Measurements from ENCODE around the gene KEAP1.

KEAP1 gene

DNA sequence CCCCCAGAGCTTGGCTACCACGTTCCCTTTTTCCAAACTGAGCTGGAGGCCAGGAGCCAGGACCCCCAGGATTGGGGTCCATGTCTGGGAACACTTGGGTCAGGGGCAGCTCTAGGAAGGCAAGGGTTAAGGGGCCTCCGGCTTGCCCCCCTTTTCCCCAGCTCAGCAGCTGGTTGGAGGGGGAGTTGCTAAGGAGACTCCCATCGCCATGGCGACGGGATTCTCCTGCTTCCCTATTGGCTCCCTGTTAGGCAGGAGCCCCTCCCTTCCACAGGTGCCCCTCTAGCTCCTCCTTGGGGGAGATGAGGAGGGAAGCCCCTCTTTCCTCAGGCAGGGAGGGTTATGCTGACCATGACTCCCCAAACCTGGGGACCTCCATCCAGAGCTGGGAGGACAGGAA is 48.9 kb downstream of the KEAP1 start:
- TF ChIP-seq, protein P1, sequence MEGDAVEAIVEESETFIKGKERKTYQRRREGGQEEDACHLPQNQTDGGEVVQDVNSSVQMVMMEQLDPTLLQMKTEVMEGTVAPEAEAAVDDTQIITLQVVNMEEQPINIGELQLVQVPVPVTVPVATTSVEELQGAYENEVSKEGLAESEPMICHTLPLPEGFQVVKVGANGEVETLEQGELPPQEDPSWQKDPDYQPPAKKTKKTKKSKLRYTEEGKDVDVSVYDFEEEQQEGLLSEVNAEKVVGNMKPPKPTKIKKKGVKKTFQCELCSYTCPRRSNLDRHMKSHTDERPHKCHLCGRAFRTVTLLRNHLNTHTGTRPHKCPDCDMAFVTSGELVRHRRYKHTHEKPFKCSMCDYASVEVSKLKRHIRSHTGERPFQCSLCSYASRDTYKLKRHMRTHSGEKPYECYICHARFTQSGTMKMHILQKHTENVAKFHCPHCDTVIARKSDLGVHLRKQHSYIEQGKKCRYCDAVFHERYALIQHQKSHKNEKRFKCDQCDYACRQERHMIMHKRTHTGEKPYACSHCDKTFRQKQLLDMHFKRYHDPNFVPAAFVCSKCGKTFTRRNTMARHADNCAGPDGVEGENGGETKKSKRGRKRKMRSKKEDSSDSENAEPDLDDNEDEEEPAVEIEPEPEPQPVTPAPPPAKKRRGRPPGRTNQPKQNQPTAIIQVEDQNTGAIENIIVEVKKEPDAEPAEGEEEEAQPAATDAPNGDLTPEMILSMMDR (IDR thresholded peaks at IDR 0.05) = no peak
- DNase-seq (ENCODE audit: low spot score) = no peak
- no peak overlapping the region for H3K4me3 ChIP-seq
- H3K27ac ChIP-seq = no peak overlapping the region

DNA sequence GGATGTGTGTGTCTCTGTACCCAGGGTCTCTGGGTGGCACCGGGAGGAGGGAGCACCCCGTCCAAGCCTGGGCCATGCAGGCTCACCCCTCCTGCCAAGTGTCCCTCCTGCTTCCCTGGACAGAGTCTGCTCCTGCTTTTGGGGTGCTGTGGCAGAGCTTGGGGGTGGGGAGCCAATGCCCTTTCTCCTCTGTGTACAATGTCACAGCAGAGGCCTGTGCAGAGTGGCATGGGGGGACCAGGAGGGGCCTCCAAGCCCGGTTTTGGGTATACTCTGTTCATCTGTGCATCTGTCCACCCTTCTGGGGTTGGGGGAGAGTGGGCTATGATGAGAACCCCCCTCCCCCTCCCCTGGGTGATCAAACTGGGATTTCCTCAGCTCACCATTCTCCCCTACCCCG is 49.3 kb downstream of the KEAP1 start:
- H3K27ac ChIP-seq = no peak overlapping the region
- no peak overlapping the region for H3K4me3 ChIP-seq
- no peak for DNase-seq (ENCODE audit: low spot score)
- TF ChIP-seq, protein P1 (IDR thresholded peaks at IDR 0.05) = no peak

DNA sequence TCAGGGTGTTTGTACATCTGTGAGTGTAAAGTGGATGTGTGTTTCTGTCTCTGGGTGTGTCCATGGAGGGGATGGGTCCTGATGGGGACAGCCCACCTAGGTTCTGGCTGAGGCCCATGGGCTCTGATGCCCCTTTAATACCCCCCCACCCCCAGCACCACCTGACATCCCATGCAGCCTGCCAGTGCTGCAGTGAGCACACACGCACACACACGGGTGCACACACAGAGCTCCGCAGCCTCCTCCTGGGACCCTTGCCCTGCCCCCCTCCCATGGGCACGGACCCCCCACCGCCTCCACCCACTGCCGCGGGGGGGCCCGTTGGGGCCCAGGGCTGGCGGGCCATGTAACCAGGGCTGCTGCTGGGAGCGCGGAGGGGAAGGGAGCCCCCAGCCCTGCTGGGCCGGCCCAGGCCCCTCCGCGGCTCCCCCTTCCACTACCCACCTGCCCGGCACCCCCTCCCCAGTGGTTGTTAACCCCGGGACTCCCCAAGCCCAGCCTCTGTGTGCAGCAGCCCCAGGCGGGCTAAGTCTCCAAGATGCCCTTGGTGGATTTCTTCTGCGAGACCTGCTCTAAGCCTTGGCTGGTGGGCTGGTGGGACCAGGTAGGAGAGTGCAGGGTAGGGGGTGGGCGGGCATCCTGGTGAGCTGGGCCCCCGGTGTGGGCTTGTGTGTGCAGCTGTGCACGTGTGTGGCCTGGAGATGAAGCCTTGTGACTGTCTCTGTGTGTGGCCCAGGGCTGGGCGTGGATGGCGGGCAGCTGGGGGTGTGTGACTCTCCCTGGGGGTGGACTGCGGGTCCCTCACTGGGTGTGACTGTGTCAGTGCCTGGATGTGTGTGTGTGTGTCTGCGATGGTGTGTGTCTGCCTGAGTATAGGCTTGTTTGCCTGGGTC is 50.2 kb downstream of the KEAP1 start:
- TF ChIP-seq, protein P1 (IDR thresholded peaks at IDR 0.05) = no peak
- no peak for DNase-seq (ENCODE audit: low spot score)
- Histone ChIP-seq H3K4me3 (no peak overlapping the region), H3K27ac (no peak overlapping the region)

DNA sequence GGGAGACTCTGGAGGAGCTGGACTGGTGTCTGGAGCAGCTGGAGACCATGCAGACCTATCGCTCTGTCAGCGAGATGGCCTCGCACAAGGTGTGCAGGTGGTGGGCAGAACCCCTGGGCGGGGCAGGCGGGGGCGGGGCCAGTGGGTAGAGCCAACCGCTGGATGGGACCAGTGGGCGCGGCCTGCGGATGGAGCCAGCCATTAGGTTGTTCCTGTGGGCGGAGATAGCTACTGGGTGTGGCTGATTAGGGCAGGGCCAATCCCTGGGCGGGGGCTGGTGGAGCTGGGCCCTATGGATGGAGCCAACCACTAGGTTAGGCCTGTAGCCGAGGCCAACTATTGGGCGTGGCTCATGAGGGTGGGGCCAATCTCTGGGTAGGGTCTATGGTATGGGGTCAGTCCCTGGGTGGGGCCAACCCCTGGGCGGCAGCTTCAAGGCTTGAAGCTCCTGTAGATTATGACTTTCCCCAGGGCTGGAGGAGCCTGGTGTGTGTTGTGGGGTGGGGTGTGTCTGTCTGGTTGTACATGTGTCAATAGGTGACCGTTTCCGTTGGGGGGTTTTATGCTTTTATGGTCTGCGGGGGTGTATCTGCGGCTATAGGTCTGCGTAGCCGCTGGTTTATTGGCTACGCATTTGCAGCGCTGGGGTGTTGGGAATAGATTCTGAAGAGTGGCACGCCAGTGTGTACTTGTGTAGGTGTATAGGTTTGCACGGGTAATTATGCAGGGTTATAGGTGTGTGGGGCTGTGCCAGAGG is 52.1 kb downstream of the KEAP1 start:
- TF ChIP-seq, protein P1 (IDR thresholded peaks at IDR 0.05) = no peak
- DNase-seq (ENCODE audit: low spot score) = no peak
- Histone ChIP-seq H3K27ac (no peak overlapping the region), H3K4me3 (no peak overlapping the region)

DNA sequence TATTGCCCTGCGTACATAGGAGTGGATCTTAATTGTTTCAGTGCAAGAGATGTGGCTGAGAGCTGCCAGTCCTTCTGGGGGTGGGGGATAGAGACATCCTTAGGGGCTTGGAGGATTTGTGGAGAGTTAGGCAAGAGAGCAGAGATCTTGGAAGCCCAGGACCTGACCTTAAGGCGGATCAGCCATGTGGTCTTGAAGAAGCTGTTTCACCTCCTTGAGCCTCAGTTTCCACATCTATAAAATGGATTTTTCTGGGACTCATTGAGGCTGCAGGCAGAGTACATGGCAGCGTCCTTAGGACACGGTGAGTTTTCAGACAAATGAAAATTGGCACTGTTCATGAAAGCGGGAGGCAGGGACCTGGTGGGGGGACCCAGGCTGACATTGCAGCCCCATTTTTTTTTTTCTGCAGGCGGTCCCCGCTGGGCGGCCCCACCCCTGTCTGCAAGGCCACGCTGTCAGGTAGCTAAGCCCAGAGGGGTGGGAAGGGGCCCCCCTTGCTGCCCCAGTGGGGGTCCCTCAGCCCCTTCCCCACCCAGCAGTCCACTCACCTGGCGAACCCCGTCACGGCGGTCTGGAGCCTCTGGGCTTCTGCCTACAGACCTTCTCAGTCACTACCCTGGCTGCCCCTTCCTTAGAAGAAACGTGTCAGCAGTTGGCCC is 52.8 kb downstream of the KEAP1 start:
- DNase-seq (ENCODE audit: low spot score) = no peak
- no peak overlapping the region for H3K4me3 ChIP-seq
- TF ChIP-seq, protein P1 (IDR thresholded peaks at IDR 0.05) = no peak
- no peak overlapping the region for H3K27ac ChIP-seq

DNA sequence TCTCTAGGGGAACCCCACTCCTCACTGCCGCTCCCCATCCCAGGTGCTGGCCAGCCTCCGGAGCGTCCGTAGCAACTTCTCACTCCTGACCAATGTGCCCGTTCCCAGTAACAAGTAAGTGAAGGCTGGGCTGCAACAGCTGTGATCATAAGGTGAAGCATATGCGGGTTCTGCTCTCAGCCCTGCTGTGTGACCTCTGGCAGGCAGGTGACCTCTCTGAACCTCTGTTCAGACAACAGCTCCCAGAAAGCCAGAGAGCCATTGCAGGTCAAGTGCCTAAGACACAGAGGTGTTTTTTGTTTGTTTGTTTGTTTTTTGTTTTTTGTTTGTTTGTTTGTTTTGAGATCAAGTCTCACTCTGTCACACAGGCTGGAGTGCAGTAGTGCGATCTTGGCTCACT is 54.1 kb downstream of the KEAP1 start:
- Histone ChIP-seq H3K4me3 (no peak overlapping the region), H3K27ac (no peak overlapping the region)
- TF ChIP-seq, protein P1 (IDR thresholded peaks at IDR 0.05) = no peak
- DNase-seq (ENCODE audit: low spot score) = no peak
